T follicular helper cell (primary cell): ENCODE data around the gene ECE1.
"Not testable (repeated sequence)": the region's sequence is repeated elsewhere in the genome, so short reads cannot be mapped to it uniquely, and the experiment has no call there.

Source experiments
- DNase-seq: peaks from one replicate; pipeline ENCODE4 v3.0.0-alpha.2; 2020; ENCODE audit warnings: low read depth

Gene ECE1

DNA sequence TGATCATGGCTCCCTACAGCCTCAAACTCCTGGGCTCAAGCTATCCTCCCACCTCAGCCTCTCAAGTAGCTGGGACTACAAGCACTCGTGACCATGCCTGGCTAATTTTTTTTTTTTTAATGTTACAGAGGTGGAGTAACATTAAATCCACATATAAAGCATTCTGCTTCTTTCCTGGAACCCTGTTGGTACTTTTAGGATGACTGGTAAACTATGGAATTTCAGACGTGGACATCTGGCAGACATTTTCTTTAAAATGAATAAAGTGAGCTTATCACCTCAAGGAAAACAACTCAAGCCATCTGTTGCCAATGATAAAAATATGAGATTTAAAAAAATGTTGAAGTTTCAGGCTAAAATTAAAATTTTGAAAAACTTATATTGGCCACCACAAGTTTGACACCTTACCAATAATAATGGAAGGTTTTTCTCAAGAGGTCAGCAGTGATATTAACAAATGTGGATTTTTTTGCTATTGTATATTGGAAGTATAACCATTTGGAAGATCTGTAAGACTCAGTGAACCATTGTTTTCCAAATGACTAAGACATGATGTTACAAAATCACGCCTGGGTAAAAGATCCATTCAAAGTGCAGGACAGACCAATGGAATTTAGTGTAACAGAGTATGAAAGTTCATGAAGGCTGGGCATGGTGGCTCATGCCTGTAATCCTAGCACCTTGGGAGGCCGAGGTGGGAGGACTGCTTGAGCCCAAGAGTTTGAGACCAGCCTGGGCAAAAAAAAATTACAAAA lies 60.8 kb downstream of the ECE1 start:
- no peak for DNase-seq

- DNase-seq, result not testable (repeated sequence)
Observed at GRCh38 chr1:21228224-21228623, 62.0 kb downstream of the ECE1 start.

GRCh38 chr1:21225065-21225464 lies 65.2 kb downstream of the ECE1 start:
- DNase-seq, result no peak

- DNase-seq, result no peak
Observed at GRCh38 chr1:21220815-21221214, 69.4 kb downstream of the ECE1 start.

DNA sequence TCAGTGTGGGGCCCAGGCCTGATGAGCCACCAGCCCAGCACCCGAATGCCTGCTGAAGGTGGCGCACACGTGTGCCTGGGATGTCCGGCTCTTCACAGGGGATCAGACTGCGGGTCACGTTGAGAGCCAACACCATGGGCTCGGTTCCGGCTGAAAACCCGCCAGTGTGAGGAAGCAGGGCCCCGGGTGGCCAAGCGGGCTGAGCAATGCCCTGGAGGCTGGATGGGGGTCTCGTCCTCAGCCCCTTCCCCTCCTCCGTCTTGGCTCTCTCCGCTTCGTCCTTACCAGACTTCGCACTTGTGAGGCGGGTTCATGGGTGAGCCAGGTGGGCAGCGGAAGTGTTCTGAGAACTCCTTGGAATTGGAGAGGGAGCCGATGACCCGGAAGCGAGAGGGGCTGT lies 70.6 kb downstream of the ECE1 start:
- DNase-seq, result no peak

DNA sequence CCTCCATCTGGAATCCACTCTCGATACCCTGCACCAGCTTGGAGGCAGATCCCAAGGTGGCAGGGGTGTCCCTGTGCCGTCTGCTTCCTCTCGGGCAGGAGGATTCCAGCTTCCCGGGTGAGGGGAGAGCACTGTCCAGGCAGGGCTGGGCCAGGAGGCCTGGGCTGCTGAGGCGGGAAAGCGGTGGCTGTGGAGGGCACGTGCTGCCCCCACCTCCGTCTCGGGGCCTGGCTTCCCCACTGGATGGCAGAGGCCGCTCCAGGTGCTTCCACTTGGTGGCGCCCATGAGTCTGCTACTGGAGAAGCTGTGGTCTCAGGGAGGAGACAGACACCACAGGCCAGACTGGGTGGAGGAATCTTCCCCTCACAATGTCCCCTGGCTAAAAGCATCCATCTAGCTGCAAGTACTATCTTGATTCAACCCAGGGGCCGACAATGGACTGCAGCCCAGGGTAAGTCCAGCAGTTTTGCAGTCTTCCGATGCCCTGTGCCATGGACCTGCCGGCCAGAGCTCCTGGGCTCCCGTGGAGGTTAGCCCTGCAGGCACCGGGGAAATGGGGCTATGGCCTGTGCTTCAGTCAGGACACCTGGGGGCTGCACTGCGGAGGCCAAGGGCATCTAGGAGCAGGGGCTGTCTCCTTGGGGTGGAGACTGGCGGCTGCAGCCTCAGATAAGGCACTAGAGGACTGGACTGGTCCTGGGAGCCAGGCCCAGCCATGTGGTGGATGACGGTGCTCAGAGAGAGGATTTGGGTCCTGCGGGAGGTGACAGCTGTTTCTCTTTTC lies 72.3 kb downstream of the ECE1 start:
- DNase-seq, result peak; percentile 9

GRCh38 chr1:21216835-21217811 lies 73.1 kb downstream of the ECE1 start:
- peak; percentile 59 for DNase-seq

DNA sequence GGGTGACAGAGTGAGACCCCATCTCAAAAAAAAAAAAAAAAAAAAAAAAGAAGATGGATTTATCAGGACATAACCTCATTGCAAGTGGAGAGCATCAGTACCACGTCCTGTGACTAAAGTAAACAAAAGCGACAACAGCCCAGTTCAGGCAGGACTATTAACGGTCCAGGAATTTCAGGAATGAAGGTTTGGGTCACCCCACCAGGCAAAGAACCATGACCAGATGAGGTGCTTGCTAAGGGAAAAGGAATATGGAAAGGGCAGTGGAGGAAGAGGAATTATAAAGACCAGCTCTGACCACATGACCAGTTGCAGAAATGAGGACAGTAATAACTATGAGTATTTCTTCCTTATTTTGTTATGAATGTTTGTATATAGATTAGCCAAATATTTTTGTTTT lies 78.1 kb downstream of the ECE1 start:
- no peak for DNase-seq

- DNase-seq, result not testable (repeated sequence)
Observed at GRCh38 chr1:21208137-21208700, 82.0 kb downstream of the ECE1 start.

DNA sequence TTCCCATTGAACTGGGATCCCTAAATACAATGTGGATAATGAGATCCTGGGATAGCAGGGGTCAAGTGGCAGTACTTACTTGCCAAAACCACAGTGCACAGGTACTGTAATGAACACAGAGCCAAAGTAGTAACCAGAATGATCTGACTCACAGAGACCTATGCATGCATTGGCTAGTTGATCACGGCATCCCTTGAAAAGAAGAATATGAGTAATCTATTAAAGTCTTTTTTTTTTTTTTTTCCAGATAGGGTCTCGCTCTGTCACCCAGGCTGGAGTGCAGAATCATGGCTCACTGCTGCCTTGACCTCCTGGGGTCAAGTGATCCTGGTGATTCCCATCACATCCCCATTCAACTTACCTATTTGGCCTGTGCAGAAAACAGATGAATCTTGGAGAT lies 84.1 kb downstream of the ECE1 start:
- DNase-seq, result no peak

DNA sequence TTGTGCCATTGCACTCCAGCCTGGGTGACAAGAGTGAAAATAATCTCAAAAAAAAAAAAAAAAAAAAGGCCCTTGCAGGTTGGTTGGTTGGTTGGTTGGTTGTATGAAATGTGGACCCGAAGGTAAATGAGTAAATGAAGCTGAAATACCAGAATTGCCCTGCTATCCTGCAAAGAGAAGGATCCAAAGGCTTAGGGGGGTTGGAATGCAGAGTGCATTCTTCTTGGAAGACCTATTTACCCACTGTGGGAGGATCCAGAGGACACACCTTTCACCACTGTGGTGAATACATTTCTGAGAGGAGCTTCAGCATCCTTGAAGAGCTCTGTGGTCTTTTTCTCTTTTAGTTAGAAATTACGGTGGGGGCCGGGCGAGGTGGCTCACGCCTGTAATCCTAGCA lies 84.8 kb downstream of the ECE1 start:
- DNase-seq, result no peak

GRCh38 chr1:21201650-21202049 lies 88.6 kb downstream of the ECE1 start:
- DNase-seq, result no peak

DNA sequence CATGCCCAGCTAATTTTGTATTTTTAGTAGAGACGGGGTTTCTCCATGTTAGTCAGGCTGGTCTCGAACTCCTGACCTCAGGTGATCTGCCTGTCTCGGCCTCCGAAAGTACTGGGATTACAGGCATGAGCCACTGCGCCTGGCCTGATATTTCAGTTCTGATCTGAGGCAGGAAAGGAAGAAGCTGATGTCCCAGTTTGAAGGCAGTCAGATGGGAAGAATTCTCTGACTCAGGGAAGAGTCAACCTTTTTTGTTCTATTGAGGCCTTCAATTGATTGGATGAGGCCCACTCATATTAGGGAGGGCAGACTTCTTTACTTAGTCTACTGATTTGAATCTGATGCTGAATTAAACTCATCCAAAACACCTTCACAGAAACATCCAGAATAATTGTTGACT lies 89.0 kb downstream of the ECE1 start:
- DNase-seq, result not testable (repeated sequence)

- DNase-seq, result no peak
Observed at GRCh38 chr1:21200767-21201166, 89.5 kb downstream of the ECE1 start.

DNA sequence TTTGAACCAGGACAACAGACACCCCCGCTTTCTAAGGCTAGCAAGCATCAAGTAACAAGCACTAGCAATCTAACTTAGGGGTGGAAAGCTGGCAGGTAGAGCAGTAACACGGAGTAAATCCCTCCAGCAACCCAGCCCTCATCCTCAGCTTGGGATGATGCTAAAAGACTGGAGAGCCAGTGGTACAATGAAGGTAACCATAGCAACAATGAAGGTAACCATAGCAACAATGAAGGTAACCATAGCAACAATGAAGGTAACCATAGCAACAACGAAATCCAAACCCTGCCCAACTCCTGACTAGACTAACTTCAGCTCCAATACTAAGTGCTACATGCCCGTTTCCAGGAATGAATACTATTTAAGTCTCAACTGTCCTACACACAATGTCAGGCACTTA lies 91.3 kb downstream of the ECE1 start:
- DNase-seq, result no peak

GRCh38 chr1:21192871-21193270 lies 97.4 kb downstream of the ECE1 start:
- no peak for DNase-seq

GRCh38 chr1:21192284-21192683 lies 98.0 kb downstream of the ECE1 start:
- no peak for DNase-seq

DNA sequence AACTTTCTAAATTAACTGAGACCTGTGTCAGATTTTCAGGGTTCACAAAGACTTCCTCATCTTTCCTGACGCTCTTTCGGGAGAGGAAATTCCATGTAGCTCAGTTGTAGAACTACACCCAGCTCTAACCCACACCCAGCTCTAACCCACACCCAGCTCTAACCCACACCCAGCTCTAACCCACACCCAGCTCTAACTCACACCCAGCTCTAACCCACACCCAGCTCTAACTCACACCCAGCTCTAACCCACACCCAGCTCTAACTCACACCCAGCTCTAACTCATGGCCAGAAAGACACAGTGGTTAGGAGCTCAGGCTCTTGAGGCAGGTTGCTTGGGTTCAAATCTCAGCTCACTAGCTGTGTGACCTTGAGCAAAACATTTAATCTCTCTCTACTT lies 99.5 kb downstream of the ECE1 start:
- not testable (repeated sequence) for DNase-seq

GRCh38 chr1:21189906-21190500 lies 100.3 kb downstream of the ECE1 start:
- DNase-seq, result no peak

- no peak for DNase-seq
Observed at GRCh38 chr1:21189421-21189820, 100.8 kb downstream of the ECE1 start.

GRCh38 chr1:21188235-21188634 lies 102.0 kb downstream of the ECE1 start:
- no peak for DNase-seq
